Natural killer cell (primary cell): Measurements from ENCODE around the gene HIVEP3. TPM values are rescaled to one million over a fixed set of nuclear protein-coding genes. Genes with fewer than 3 reads are reported as not detected.

Experiments
- ATAC-seq, 3 donors: fragments of 150-1000 bp in 2 of 3; fragments of 200-7000 bp in 1 of 3; cut with Tn5 transposase; 1 replicate in 1 of 3; 2 replicates in 2 of 3; pipeline ENCODE4 v1.10.0; 2021; ENCODE audit warnings: mild to moderate bottlenecking in 2 of 3, moderate library complexity in 2 of 3
- DNase-seq, 2 donors: peaks; one replicate each; pipeline versions ENCODE4 v3.0.0 to v3.0.0-alpha.2; 2013 to 2021; ENCODE audit warnings: mixed read lengths in 1 of 2
- H3K27ac ChIP-seq: one replicate; pipeline ENCODE4 v1.5.1; 2013; ENCODE audit warnings: mild to moderate bottlenecking, low read length
- H3K27me3 ChIP-seq: one replicate; pipeline ENCODE4 v1.6.1; 2013; ENCODE audit warnings: low read length; ENCODE audit not compliant: control insufficient read depth, insufficient read depth
- H3K36me3 ChIP-seq: one replicate; pipeline ENCODE4 v1.6.1; 2013; ENCODE audit warnings: low read length; ENCODE audit not compliant: control insufficient read depth, insufficient read depth
- H3K4me1 ChIP-seq: one replicate; pipeline ENCODE4 v1.6.1; 2013; ENCODE audit warnings: low read length; ENCODE audit not compliant: control insufficient read depth, insufficient read depth
- H3K4me3 ChIP-seq: one replicate; pipeline ENCODE4 v1.5.1; 2013; ENCODE audit warnings: low read length
- H3K9me3 ChIP-seq: one replicate; pipeline ENCODE4 v1.6.1; 2013; ENCODE audit warnings: low read length; ENCODE audit not compliant: control insufficient read depth, insufficient read depth
- H3K27ac Mint-ChIP-seq, 2 donors: one replicate each; pipeline ENCODE4 v1.8.0; 2022; ENCODE audit warnings: mild to moderate bottlenecking in 2 of 2, mixed read lengths in 2 of 2, moderate library complexity in 1 of 2
- H3K27me3 Mint-ChIP-seq, 2 donors: one replicate each; pipeline ENCODE4 v1.8.0; 2022; ENCODE audit warnings: low read depth in 2 of 2, mixed read lengths in 2 of 2
- H3K36me3 Mint-ChIP-seq: one replicate; pipeline ENCODE4 v1.8.0; 2022; ENCODE audit warnings: mixed read lengths
- H3K4me1 Mint-ChIP-seq, 2 donors: one replicate each; pipeline ENCODE4 v1.8.0; 2022; ENCODE audit warnings: mixed read lengths in 2 of 2
- H3K4me3 Mint-ChIP-seq: one replicate; pipeline ENCODE4 v1.8.0; 2022; ENCODE audit warnings: mild to moderate bottlenecking, moderate library complexity, mixed read lengths
- H3K9me3 Mint-ChIP-seq, 2 donors: one replicate each; pipeline ENCODE4 v1.8.0; 2022; ENCODE audit warnings: mixed read lengths in 2 of 2
- CTCF ChIP-seq: fragments of 200-600 bp; IDR thresholded peaks from one replicate; pipeline ENCODE4 v1.8.0; 2022; ENCODE audit warnings: antibody characterized with exemption
- WGBS: methylation state at CpG from one replicate; pipeline ENCODE4 v1.1.7; 2013; ENCODE audit warnings: missing lambda C conversion rate; ENCODE audit not compliant: insufficient coverage; 5-methylcytosine and 5-hydroxymethylcytosine counted together
- intact Hi-C: fragments of 100-400 bp; cut with micrococcal nuclease; formaldehyde crosslinking; loops from one replicate; pipeline ENCODE4 v1.14.2; 2022
- total RNA-seq, 4 donors: library from RNA; stranded (reverse); fragments of 120-200 nt in 1 of 4; gene quantifications; one replicate each; pipeline versions ENCODE4 v1.2.3 to v1.2.4, GENCODE V29; 2013 to 2022

The HIVEP3 gene
- total RNA-seq, 3 donors from 2014 or later (not counting 1 experiment from before 2014, with no cell fraction given) = 26.2 to 35.2 (median 29.8) TPM

GRCh38 chr1:41507110-41507720 lies 411.5 kb downstream of the HIVEP3 start:
- H3K4me3 Mint-ChIP-seq = no peak overlapping the region
- WGBS = 95% methylated on average over 13 of the region's 13 CpGs
- H3K4me3 ChIP-seq = no peak overlapping the region

GRCh38 chr1:41504114-41505035 lies 414.3 kb downstream of the HIVEP3 start:
- no peaks in the 10 kb centered on the region for H3K9me3 ChIP-seq
- Mint-ChIP-seq H3K4me3 (no peak overlapping the region), H3K4me1 (peaks cover 6 to 19% of the 10 kb centered on the region in 2 donors), H3K9me3 (no peaks in the 10 kb centered on the region), H3K27me3 (no peaks in the 10 kb centered on the region), H3K36me3 (no peaks in the 10 kb centered on the region), H3K27ac (no peak overlapping the region)
- H3K27me3 ChIP-seq = no peaks in the 10 kb centered on the region
- no peak for TF ChIP-seq CTCF
- H3K4me3 ChIP-seq = no peak overlapping the region
- H3K36me3 ChIP-seq = no peaks in the 10 kb centered on the region
- intact Hi-C loops = no loop called here
- DNase-seq = no peak
- H3K27ac ChIP-seq = no peak overlapping the region
- ATAC-seq = no peak
- 76% methylated on average over 15 of the region's 15 CpGs for WGBS
- no peaks in the 10 kb centered on the region for H3K4me1 ChIP-seq

More at GRCh38 chr1:41507110-41507720, 411.5 kb downstream of the HIVEP3 start:
- no peak overlapping the region for H3K27ac Mint-ChIP-seq
- H3K27ac ChIP-seq = no peak overlapping the region
- H3K9me3 ChIP-seq = no peaks in the 10 kb centered on the region
- ATAC-seq = no peak
- H3K4me1 ChIP-seq = no peaks in the 10 kb centered on the region
- H3K9me3 Mint-ChIP-seq = no peaks in the 10 kb centered on the region
- H3K27me3 Mint-ChIP-seq = no peaks in the 10 kb centered on the region
- H3K36me3 Mint-ChIP-seq = no peaks in the 10 kb centered on the region
- peaks cover 6 to 19% of the 10 kb centered on the region in 2 donors for H3K4me1 Mint-ChIP-seq
- H3K36me3 ChIP-seq = peaks cover 3% of the 10 kb centered on the region
- TF ChIP-seq CTCF = no peak
- intact Hi-C loops = no loop called here
- DNase-seq = no peak
- no peaks in the 10 kb centered on the region for H3K27me3 ChIP-seq

GRCh38 chr1:41503538-41504113 lies 415.1 kb downstream of the HIVEP3 start:
- WGBS = 90% methylated on average over 11 of the region's 11 CpGs
- H3K27me3 ChIP-seq = no peaks in the 10 kb centered on the region
- H3K27ac Mint-ChIP-seq = no peak overlapping the region
- no peak overlapping the region for H3K4me3 Mint-ChIP-seq
- ATAC-seq (no peak), DNase-seq (no peak)
- H3K36me3 ChIP-seq = no peaks in the 10 kb centered on the region
- no peaks in the 10 kb centered on the region for H3K9me3 Mint-ChIP-seq
- no peaks in the 10 kb centered on the region for H3K9me3 ChIP-seq
- intact Hi-C loops = no loop called here
- no peak overlapping the region for H3K27ac ChIP-seq
- no peaks in the 10 kb centered on the region for H3K4me1 ChIP-seq
- no peaks in the 10 kb centered on the region for H3K36me3 Mint-ChIP-seq
- H3K27me3 Mint-ChIP-seq = peaks cover 0 to under 1% of the 10 kb centered on the region in 2 donors
- no peak for TF ChIP-seq CTCF
- peaks cover 6 to 14% of the 10 kb centered on the region in 2 donors for H3K4me1 Mint-ChIP-seq
- H3K4me3 ChIP-seq = no peak overlapping the region
